HG03457 (cell line): ENCODE results near the gene ZNF511.
A peak's percentile ranks its signal among the peaks of the same experiment; 100 is the strongest.
"Not testable (repeated sequence)": the region's sequence is repeated elsewhere in the genome, so short reads cannot be mapped to it uniquely, and the experiment has no call there.

Experiments
- ATAC-seq: cut with Tn5 transposase; IDR thresholded peaks from one replicate; pipeline ENCODE4 v1.9.1; 2021; ENCODE audit warnings: moderate number of reproducible peaks; ENCODE audit not compliant: unreplicated experiment

ZNF511 gene

GRCh38 chr10:133308421-133309099 lies at the start of gene ZNF511, which contains the start of gene TUBGCP2:
Gene ZNF511, plus strand, starts transcription at chr10:133308914. Its CDS starts 30 bp downstream, at chr10:133308944.
Gene TUBGCP2, minus strand, starts transcription at chr10:133308872. Its CDS starts 5,931 bp downstream, at chr10:133302941.
- ATAC-seq: peak; percentile 60

GRCh38 chr10:133259602-133259989 lies 49.1 kb upstream of the ZNF511 start:
- no peak for ATAC-seq

GRCh38 chr10:133260895-133261725 lies 47.6 kb upstream of the ZNF511 start:
- ATAC-seq: peak; percentile 43

- ATAC-seq: peak; percentile 38
These were observed 46.9 kb upstream of the ZNF511 start for GRCh38 chr10:133261726-133262325.

GRCh38 chr10:133262696-133263095 lies 46.0 kb upstream of the ZNF511 start:
- no peak for ATAC-seq

- ATAC-seq: no peak
These were observed 45.0 kb upstream of the ZNF511 start for GRCh38 chr10:133263674-133264073.

GRCh38 chr10:133264461-133264860 lies 44.3 kb upstream of the ZNF511 start:
- no peak for ATAC-seq

GRCh38 chr10:133265052-133265451 lies 43.7 kb upstream of the ZNF511 start:
- not testable (repeated sequence) for ATAC-seq

DNA sequence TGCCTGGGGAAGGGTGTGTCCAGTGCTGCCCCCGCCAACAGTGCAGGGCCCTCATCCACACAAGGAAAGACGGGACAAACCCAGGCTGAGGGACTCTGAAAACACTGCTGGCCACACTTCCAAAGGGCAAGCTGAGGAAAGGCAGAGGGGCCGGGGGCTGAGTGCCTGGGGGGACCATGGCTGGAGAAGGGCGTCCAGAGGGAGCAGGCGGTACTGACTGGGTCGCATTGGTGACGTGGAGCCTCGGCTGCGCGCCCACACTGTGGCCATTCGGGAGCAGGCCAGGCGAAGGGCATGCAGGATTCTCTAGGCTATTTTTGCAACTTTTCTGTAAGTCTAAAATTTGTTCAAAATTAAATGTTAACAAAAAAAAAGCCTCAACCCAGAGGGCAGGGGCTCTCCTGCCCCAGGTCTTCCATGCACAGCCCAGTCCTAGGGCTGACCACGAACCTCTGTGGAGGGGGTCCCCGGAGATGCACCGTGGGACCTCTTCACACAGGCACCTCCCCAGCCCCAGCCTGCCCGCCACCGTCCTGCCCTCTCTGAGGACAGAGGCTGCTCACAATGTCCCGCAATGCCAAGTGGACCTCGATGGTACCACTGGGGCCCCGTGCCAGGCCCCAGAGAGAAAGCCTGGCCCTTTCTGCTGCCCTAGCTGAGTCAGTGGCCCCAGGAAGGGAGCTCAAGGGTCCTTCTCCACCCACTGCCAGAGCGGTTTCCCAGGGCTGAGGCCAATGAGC lies 42.5 kb upstream of the ZNF511 start:
- ATAC-seq: no peak

DNA sequence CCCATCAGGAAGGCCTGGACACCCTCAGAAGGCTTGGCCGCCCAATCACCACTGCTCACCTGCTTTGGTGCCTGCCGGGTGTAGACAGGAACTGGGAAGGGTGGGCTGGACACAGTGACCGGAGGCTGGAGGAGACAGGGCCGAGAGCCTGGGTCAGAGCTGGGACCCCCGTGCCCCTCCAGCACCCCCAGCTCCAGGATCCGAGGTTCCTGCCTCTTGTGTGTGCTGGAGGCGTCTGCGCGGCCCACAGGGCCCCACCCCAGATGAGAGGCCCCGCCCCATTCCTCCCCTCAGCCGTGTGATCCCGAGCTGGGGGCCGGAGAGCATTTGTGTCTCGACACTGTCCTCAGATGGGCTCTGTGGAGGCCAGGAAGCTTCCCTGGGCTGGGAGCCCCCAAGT lies 41.4 kb upstream of the ZNF511 start:
- ATAC-seq: no peak

GRCh38 chr10:133267829-133268228 lies 40.9 kb upstream of the ZNF511 start:
- ATAC-seq: no peak

GRCh38 chr10:133268532-133268931 lies 40.2 kb upstream of the ZNF511 start:
- no peak for ATAC-seq

DNA sequence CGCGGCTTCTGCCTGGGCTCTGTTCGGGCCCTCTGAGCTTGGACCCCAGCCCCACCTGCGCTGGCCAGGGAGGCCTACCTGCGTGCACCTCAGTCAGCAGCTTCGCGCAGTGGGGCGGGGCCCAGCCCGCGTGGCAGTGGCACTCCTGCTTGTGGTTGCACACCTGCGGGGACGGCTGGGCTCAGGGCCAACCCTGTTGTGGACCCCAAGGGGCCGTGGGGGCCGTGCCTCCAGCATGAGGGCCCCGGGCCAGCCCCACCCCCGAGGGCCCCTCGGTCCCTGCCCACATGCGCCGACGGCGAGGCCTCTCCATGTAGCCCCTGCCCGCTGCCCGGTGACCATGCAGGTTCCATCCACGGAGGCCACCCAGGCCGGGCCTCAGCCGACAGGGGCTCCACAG lies 39.3 kb upstream of the ZNF511 start:
- no peak for ATAC-seq

DNA sequence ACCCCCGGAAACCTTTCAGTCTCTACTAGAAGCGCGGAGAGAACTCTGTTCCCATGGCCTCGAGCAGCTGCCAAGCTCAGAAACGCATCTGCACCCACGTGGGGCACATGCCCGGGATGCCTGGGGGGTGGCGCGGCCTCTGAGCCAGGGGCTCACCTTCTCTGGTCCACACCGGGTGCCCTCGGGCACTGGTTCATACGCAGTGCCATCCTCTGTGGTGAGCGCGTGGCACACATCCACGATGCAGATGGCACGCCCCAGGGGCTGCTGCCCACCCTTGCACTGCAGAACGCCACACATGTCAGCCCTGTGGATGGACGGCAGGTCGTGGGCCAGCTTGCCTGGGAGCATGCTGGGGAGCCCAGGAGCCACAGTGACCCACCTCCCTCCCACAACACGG lies 38.5 kb upstream of the ZNF511 start:
- no peak for ATAC-seq

DNA sequence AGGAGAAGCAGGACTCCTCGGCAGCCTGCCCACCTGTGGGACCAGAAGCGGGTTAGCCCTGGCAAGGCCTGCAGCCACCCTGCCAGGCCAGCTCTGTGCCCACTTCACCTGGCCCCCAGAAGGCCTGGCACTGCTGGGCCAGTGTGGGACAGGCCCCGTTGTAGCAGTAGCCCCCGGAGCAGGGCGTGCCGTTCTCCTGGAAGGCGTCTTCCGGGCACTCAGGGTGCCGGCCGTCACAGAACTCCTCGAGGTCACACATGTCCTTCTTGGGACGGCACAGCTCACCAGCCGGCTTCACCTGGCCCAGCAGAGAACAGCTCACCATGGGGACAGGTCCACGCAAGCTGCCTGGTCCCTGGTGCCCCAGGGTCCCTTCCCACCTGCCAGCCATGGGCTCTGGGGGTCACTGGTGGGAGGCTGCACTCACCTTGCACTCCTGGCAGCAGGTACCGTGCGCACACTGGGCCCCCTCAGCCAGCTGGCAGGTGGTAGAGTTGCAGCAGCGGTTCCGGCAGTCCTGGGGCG lies 37.9 kb upstream of the ZNF511 start:
- ATAC-seq: no peak

DNA sequence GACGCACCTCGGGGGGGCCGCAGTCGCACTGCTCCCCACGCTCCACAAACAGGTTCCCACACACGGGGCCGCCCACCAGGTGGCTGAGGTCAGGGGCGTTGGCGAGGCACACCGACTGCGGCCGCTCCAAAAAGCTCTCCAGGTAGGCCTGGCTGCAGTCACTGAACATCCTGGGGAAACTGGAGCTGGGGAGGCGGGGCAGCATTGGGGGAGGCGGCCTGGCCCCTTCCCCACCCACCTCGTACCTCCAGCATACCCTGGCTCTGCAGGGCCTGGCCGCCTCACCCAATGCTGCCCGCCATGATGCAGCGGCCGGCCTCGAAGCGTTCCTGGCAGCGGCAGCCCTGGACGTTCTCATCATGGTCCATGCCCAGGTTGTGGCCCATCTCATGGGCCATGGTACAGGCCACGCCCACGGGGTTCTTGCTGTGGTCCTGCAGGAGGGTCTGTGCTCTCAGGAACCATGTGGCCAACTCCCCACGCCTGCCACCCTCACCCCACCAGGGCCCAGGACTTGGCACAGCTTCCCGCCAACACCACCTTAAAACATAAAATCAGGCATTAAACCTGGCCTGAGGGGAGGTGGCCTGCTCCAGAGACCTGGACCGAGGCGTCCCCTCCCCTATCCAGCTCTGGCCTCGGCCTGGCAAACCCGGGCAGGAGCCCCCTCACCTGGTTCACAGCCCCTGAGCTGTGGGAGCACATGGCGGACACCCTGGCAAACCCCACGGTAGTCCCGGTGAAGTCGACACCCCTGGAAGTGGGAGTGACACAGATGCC lies 37.0 kb upstream of the ZNF511 start:
- no peak for ATAC-seq

- ATAC-seq: no peak
These were observed 36.3 kb upstream of the ZNF511 start for GRCh38 chr10:133272301-133272963.

DNA sequence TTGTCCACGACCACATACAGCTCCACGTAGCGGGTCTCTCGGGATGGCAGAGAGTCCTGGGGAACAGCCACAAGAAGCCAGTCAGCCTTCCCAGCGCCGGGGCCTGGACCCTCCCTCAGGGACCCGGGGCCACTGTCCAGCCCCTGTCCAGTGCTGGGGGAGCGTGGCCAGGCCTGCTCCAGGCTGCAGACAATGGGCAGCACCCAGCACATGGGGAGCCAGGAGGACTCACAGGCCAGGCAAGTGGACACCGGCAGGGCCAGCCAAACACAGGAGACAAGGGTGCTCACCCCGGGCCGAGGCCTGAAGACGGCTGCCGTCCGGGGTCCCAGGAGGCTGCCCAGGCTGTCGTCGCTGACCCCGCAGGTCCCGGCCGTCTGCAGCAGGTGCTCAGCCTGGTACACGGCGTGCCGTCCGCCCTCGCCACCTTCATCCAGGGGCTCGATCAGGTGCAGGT lies 35.7 kb upstream of the ZNF511 start:
- ATAC-seq: no peak

GRCh38 chr10:133273534-133274143 lies 35.1 kb upstream of the ZNF511 start:
- no peak for ATAC-seq
